ENCODE data around the gene SAMD4A.

DNA sequence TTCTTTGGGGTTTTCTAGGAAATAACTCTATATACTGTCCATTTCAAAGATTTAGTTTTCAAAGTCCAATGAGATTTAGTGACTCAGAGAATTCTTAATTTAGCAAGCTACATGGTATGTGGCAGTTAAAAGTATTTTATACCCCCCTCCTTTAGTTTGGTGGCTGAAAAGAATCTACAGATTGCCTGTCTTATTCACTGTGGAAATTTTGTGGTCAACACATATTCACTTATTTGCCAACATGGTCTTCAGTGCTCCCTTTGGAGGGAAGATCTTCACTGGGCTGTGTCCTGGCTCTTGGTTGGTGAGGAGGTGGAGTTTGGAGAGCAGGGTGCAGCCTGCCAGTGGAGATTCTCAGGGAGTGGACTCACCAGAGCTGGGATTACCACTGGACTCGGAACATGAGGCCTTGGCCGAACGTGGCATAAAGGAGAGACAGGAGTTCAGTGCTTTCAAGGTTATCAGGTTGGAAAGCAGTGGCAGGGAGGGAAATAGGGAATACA, 39.8 kb downstream of the SAMD4A start:
- TF ChIP-seq EZH2phosphoT487 (IDR thresholded peaks at IDR 0.05; ENCODE audit: insufficient read depth, low read depth) (no peak), EZH2 (IDR thresholded peaks at IDR 0.05; ENCODE audit: insufficient read depth, poor library complexity, severe bottlenecking) (no peak)
